Stimulated activated CD8-positive, alpha-beta memory T cell treated with anti-CD3 and anti-CD28 coated beads, Interleukin-7, amount 100 ng/mL, for 48 hours (primary cell): ENCODE measurements around the gene STX16.

Experiments
- DNase-seq, 2 donors: peaks; one replicate each; pipeline ENCODE4 v3.0.0-alpha.2; 2020; ENCODE audit warnings: low read depth in 1 of 2; ENCODE audit errors: extremely low read depth in 1 of 2

Gene STX16

DNA sequence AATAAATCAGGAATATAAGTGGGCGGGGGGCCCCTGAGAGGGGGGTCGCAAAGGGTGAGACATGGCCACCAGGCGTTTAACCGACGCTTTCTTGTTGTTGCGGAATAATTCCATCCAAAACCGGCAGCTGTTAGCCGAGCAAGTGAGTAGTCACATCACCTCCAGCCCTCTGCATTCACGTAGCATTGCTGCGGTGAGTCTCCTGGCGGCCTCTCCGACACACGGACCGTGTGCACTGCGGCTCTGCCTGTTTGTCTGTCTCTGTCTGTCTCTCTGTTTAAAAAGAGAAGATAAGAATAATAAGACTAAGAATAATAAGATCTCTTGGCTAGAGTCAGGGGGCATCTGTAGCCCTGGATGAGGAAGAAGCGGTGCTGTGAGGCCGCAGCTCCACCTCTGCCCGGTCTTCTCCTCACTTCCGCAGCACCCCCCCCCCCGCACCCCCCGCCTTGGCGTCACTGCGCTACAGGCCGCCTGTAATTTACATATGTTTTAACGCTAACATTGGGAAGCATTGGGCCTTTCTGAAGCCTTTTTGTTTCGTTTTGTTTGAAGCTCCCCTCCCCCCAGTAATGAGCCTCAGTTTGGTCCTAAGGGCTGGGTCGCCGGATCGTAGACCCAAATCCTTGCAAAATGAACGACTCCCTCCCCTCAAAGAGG is 993 bp downstream of the STX16 start:
- DNase-seq: peak in 1 of 2 donors; percentile 24

DNA sequence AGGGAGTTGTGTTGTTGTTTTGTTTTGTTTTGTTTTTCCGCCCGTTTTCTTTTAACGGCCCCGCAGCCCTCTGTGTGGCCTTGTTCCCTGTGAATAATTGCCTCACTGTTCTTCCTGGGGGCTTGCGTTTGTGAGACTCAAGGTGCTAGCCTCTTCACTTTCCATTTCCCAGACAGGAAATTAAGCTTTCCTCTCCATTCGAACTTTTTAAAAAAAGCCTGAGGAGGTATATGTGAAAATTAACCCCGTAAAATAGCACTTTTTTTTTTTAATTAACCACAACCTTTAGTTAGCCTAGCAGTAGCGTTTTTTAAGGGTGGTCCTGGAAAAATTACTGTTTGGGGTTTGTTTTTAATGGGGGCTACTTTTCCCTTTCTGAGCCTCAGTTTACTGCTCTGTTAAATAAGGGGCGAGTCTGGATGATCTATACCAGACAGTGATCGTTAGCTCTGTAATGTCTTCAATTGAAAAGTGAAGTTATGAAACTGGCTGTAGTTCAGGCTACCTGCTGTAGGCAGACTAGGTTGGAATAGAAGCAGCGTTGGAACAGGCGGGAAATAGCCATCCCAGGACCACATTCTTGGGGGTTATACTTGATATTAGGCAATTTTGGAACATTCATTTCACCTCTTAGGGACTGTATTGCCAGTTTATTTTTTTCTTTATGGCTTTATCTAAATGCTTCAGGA is 1.7 kb downstream of the STX16 start:
- DNase-seq: no peak

DNA sequence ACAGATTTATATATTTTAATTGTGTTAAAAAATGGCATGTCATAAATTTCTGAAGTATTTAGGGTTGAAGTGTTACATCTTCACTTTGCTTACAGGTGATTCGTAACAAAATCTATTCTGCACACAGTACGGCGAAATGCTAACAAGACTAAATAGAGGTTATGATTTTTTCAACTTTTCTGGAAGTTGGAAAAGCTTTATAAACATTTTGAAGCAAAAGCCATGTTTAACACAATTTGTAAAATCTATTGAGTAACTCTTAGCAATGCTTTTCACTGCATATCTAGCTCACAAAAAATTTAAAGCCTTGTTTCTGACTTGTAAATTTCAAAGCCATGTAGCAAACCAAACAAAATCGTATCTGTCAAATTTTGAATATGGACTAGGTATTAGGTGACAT is 3.3 kb downstream of the STX16 start:
- no peak for DNase-seq

DNA sequence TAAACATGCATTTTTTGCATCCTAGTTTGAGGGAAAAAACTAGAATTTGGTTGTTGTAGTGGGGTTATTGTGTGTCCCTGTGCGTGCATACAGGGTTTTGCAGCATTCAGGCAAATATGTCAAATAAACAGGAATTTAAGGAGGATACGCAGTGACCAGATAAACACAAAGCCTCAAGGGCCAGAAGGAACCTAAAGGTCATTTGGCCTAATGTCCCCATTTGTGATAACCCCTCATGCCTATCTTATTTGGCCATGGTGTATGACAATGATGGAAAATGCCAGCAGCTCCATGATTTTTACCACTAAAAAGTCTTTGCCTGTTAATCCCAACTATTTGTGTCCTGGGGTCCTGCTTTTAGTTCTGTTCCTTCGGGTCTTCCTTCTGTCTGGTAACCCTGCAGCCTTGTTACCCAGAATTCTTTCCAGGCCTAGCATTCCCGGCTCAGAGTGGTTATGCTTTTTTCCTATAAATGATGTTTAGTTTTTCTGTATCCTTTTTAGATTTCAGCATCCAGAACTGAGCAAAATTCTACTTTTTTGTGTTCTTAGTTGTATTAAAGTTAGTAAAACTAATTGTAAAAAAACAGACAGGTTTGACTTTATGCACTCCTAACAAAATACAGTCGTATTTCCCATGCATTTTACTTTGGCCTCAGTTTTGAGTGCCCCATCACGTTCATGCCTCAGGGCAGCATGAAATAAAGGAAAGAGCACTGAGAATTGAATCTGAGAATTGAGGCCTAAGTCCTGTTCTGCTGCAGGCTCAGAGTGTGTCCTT is 4.4 kb downstream of the STX16 start:
- no peak for DNase-seq

DNA sequence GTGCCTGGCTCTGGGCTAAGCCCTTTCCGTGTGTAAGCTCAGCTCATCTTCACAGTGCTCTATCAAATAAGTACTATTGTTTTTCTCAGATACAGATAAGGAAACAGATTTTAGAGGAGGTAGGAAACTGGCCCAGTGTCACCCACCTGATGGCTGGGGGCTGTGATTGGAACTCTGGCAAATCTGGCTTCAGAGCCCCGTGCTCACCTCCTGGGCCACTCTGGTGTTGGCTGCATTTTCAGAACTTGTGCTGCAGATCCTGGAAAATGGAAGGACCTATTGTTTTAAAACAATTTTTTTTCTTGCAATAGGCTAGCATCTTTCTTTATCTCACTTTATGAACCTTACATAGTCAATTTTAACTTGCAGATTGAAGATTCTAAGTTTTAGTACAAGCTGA is 5.7 kb downstream of the STX16 start:
- no peak for DNase-seq

DNA sequence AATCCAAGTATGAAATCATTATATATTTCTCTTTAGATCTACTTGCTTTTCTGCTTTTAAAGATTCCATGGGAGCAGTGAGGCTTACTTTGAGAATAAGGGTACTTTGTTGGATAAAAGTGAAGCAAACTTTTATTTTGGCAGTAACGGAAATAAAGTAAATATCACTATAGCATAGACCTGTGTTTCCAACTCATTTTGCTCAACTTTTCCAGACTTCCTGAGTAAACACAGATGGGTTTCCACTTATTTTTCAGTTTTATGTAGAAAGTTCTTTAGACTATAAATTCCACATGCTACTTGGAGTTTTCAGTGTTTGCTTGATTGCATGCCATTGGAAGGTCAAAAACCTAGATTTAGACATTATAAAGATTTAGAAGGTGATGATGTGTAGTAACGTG is 6.2 kb downstream of the STX16 start:
- DNase-seq: no peak

DNA sequence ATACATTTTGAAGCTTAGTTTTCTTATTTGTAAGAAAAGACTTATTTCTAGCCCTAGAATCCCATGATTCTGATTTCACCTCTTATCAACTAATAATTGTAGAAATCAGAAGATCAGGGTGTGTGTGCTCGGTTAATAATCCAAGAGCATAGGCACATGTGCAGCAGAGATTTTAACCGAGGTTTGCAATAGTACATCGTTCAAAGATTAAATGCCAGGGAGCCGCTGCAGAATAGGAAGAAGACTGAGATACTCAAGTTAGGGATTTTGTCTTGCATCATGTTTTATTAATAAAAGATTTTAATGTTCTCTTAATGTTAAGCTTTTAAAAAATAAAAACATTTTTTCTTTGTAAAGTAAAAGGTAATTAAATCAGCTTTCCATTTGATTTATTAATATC is 6.9 kb downstream of the STX16 start:
- DNase-seq: no peak

DNA sequence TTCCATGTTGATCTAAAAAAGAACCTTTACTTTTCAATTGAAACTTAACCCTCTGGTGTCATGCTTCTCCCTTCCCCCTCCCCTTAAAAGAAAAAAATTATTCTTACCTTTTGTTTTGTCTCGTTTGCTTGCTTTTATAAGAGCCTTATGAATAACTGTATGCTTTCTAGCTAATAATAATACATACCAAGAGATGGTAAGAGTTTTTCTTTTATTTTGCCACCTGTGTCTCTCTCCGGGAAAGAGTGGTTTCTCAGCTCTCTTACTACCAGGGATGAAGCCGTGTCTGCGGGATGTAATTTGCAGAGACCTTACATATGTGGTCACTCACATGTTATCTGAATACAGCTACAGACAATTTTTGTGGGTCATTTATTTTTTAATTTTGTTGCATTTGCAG is 7.7 kb downstream of the STX16 start:
- no peak for DNase-seq

DNA sequence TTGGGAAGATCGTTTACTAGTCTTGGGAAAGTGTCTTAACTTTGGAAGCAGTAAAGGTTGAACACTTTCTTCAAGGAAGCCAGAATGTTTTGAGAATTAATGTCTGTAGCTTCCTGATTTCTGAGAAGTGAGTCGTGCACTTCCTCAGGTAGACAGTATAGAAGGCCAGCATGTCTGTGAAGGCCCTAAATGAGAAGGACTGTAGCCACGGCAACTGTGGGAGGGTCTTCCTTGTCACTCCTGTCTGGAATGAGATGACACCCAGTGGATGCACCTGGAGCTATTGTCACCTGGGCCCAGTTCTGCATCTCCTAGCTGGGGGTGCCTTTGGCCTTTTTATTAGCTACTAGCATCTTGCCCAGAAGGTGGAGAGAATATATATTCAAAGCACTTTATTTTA is 8.8 kb downstream of the STX16 start:
- no peak for DNase-seq

DNA sequence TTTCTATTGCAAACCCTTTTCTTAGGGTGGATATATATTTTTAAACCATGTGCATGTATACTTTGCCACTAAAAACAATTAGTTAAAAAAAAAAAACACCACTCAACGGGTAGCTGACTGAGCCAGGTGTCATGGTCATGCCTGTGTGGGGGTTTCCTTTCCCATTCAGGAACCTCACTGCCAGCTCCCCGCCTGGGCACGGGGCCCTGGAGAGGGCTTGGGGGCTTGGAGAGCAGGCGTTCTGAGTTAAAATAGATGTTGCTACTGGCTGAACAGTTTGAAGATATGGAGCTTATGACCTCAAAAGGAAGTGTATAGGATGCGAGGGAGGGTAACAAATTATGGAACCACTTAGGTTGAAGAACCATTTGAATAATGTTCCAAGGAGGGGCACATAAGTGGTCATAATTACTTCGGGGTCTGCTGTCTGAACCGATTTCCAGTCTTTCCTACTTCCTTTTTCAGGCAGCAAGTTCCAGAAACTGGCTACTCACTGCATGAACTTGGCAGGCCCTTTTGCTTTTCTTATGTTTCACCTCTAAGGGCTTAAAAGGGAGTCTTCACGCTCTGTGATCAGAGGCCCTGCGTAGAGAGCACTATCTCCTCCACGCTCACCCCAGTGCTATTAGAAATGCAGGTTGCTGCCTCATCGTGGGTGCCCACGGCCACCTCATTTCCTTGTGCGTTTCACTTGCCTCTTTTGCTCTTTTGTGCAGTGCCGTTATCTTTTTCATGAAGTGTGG is 9.9 kb downstream of the STX16 start:
- no peak for DNase-seq

DNA sequence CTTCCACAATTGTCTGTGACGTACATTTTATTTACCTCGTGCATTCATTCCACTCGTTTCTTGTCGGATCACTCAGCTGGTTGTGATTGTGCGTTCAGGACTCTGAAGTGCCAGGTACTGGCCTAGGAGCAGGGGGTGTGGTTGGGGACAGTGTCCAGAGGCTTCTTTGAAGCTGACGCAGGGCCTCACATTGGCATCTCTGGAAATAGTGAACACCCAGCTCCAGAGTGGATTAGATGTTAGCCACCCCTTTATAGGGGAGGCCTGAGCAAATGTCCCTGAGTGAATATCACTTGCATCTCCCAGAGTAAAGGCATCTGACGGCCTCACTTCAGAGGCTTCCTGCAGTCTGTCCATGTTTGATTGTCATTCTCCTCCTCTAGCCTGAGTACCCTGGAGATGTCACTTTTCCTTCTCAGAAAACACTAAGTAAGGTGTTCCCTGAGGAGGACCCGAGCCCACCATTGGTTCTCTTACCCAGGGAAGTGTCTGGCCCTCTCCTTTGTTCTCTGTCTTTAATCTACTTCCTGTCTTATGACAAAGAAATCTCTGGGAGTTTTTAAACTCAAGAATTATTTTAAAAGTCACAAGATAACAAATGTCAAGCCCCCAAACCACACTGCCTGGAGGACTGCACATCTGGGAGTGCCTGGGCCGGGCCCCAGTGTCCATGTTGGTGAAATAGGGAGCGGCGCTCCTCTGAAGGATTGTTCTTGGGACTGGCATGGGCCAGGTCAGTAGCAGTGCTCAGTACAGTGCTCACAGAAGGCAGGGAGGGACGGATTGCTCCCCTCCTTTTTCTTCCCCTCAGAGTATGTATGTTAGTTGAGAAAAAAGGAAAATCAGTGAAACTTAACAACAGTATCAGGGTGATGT is 10.8 kb downstream of the STX16 start:
- DNase-seq: no peak

DNA sequence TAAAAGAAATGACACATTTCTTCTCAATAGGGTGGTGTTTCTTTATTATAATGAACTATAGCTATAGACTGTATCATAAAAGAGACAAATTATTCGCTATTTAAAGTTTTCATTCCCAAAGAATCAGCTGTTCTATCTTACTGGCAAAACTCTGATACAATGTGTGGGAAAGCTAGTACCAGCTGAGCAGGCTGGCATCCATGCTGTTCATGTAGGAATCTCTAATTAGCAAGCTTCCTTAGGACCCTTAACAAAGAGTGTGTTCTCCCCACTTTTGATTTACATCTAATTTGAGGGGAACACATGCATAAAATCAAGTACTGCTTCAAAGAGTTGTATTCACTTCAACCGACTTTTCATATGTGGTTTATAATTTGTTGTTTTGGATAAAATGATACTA is 13.2 kb downstream of the STX16 start:
- no peak for DNase-seq

DNA sequence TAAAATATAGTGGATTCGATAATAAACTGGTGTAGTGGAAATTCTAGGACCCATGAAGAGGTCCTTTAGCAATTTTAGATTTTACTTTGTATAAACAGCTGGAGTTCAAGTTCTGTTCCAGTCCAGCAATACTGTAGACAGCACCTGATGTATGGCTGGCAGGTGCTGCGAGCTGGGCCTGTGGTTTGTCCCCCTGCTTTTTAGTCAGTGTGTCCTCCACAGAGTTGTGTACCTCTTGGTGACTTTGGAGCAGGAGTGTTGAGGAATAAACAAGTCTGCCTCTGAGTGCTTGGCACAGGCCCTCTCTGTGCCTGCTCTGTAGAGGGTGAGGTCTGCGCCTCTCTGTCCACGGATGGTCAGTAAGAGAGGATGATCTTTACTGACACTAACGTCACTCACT is 13.8 kb downstream of the STX16 start:
- no peak for DNase-seq

DNA sequence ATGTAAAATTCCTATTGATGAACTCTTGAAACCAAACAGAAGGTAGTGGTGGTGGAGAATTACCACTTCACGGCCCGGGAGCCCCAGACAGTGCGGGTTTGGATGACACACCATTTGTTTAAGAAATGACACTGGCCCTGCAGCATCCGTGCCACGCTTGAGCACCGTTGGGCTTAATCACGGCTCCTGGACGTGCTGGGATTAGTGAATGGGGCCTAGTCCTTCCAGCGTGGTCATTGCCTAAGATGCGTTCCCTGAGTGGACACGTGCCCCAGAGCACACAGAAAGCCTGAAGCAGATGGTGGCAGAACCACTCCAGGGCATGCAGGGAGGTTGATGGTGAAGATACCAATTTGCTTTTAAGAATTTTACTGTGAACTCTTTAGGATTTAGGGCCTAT is 14.5 kb downstream of the STX16 start:
- no peak for DNase-seq

DNA sequence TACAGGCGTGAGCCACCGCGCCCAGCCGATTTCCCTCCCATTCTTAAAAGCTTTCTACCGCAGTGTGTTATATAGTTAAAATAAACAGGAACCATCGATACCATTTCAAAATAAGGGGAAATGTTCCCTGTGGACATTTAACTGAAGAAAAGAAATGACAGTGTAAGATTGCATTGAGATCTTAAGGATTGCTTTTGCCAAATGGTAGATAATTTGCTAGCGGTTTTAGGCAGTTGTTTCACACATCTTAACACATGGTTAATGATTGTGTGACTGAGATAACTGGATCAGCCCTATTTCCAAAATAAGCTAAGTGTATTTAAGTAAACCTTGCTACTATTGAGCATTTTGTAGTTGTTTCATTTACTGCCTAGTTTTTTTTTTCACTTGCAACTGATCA is 15.6 kb downstream of the STX16 start:
- DNase-seq: no peak

DNA sequence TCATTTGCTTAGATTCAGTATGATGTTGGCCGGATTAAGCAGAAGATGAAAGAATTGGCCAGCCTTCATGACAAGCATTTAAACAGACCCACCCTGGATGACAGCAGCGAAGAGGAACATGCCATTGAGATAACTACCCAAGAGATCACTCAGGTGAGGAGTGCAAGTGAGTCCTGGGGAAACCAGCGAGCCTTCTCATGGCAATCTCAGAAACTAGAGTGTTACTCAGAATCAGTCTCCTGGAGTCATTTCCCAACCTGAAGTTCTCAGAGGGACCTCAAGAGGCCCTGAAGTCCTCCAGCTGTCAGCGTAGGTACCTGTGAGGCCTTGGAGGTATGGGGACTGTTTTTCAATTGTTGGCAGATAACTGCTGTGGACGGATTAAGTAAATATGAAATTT is 16.9 kb downstream of the STX16 start:
- DNase-seq: no peak

DNA sequence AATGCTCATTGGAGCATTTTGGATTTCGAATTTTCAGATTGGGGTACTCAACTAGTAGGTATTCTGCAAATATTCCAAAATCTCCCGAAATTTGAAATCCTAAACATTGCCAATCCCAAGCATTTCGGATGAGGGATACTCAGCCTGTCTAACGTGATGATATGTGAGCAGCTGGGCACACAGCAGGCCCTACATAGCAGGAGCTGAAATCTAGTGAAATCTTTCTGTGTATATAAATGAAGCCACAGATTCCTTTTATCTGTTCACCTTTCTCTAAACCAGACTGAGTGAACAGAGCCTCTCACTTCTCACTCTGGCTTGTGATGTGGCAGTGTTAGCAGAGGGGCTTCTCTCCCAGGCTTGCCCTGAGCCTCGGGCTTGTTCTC is 17.8 kb downstream of the STX16 start:
- no peak for DNase-seq

DNA sequence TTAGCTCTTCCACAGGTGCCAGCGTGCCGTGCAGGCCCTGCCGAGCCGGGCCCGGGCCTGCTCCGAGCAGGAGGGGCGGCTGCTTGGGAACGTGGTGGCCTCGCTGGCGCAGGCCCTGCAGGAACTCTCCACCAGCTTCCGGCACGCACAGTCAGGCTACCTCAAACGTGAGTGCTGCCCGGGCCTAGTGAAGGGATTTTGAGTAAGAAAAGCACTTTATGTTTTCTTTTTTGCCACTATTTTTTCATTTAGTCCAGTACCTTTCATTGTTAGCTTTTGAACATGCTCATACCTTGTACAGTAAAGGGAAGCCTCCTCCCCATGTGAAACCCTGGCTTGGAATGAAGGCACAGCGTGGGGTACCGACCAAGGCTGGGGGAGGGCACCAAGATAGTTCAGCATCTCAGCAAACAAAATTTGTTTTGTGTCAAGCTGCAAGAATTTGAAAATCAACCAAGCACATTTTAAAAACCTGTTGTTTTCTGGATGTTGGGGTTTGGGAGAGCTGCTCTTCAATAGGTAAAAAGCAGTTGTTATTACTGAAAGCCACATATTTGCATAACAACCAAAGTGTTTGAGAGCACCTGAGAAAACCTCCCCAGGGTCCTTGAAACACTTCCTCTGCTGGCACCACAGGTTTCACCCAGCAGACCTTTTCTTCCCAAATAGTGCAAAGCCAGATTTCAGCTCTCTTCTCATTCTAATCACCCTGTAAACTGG is 18.4 kb downstream of the STX16 start:
- DNase-seq: no peak

DNA sequence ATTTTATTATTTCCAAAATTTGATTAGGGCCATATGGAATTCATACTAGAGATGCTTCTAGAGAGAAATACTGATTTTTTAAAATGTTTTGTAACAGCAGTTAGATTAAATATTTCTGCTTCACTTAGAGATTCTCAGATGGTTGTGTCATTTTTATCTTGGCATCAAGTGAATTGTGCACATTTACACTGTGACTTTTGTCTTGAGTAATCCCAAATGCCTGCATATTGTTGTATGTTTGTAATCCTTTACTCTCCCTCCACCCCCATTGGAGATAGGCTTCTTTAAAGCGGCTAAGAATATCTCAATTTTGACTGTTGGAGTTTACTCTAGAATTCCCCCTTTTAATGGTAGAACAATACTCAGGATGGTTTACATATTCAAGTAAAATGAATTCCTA is 19.0 kb downstream of the STX16 start:
- DNase-seq: no peak

DNA sequence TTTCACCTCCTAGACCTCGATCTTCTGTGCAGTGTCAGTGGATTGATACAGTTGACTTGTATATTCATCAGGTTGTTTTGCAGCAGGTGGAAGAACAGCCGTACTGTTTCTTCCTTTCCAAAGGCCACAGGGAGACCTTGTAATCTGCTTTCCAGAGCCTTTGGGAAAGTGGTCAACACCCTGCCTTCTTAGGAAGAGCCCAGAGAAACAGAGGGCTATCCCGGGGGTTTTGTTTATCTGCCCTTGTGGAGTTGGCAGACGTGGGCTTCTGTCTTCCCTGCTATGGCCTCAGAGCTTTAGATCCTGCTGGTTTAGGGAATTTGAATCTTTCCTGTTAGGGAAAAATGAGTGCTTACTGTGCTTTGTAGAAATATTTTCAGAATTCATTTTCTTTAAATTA is 19.6 kb downstream of the STX16 start:
- DNase-seq: no peak
